Measurements from ENCODE around the gene SENP2.

GRCh38 chr3:185586686-185587039 is 568 bp downstream of the SENP2 start:
- TF ChIP-seq, protein P1, sequence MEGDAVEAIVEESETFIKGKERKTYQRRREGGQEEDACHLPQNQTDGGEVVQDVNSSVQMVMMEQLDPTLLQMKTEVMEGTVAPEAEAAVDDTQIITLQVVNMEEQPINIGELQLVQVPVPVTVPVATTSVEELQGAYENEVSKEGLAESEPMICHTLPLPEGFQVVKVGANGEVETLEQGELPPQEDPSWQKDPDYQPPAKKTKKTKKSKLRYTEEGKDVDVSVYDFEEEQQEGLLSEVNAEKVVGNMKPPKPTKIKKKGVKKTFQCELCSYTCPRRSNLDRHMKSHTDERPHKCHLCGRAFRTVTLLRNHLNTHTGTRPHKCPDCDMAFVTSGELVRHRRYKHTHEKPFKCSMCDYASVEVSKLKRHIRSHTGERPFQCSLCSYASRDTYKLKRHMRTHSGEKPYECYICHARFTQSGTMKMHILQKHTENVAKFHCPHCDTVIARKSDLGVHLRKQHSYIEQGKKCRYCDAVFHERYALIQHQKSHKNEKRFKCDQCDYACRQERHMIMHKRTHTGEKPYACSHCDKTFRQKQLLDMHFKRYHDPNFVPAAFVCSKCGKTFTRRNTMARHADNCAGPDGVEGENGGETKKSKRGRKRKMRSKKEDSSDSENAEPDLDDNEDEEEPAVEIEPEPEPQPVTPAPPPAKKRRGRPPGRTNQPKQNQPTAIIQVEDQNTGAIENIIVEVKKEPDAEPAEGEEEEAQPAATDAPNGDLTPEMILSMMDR (IDR thresholded peaks at IDR 0.05) = no peak
- no peak for TF ChIP-seq POLR2A (IDR thresholded peaks at IDR 0.05)
